Skeletal muscle satellite cell (primary cell): Measurements from ENCODE around the gene XAF1.

Source experiments
- H3K27me3 ChIP-seq: 2 replicates; pipeline ENCODE4 v1.7.0; 2013; ENCODE audit warnings: low read length; ENCODE audit not compliant: control insufficient read depth, insufficient read depth
- H3K36me3 ChIP-seq: 2 replicates; pipeline ENCODE4 v1.7.0; 2013; ENCODE audit warnings: mild to moderate bottlenecking, control low read depth, low read length; ENCODE audit not compliant: insufficient read depth
- H3K4me1 ChIP-seq: 2 replicates; pipeline ENCODE4 v1.7.0; 2013; ENCODE audit warnings: low read length; ENCODE audit not compliant: control insufficient read depth, insufficient read depth
- H3K4me2 ChIP-seq: 2 replicates; pipeline ENCODE4 v1.7.0; 2013; ENCODE audit warnings: mild to moderate bottlenecking, low read length
- H3K4me3 ChIP-seq: 2 replicates; pipeline ENCODE4 v1.7.0; 2013; ENCODE audit warnings: low read length
- H3K9ac ChIP-seq: 2 replicates; pipeline ENCODE4 v1.7.0; 2013; ENCODE audit warnings: mild to moderate bottlenecking, low read depth, low read length, moderate library complexity
- H3K9me3 ChIP-seq: replicated peaks from 2 replicates; pipeline ENCODE4 v1.7.0; 2013; ENCODE audit warnings: mild to moderate bottlenecking, control low read depth, low read length

Gene XAF1

GRCh38 chr17:6786618-6787017 lies 30.8 kb downstream of the XAF1 start:
- H3K4me2 ChIP-seq, result peak overlapping the region; percentile 40
- no peak overlapping the region for H3K9ac ChIP-seq
- peaks cover 39% of the 10 kb centered on the region for H3K27me3 ChIP-seq
- no peaks in the 10 kb centered on the region for H3K36me3 ChIP-seq
- H3K4me1 ChIP-seq, result peaks cover 7% of the 10 kb centered on the region
- H3K9me3 ChIP-seq, result no peaks in the 10 kb centered on the region
- H3K4me3 ChIP-seq, result no peak overlapping the region

- H3K27me3 ChIP-seq, result peaks cover 36% of the 10 kb centered on the region
- H3K4me3 ChIP-seq, result no peak overlapping the region
- no peak overlapping the region for H3K9ac ChIP-seq
- no peaks in the 10 kb centered on the region for H3K9me3 ChIP-seq
- peak overlapping the region; percentile 40 for H3K4me2 ChIP-seq
- H3K36me3 ChIP-seq, result no peaks in the 10 kb centered on the region
- H3K4me1 ChIP-seq, result peaks cover 7% of the 10 kb centered on the region
These were observed 31.3 kb downstream of the XAF1 start for GRCh38 chr17:6787081-6787693.

GRCh38 chr17:6789146-6789545 lies 33.3 kb downstream of the XAF1 start:
- Histone ChIP-seq H3K36me3 (no peaks in the 10 kb centered on the region), H3K9ac (no peak overlapping the region), H3K4me1 (peaks cover 7% of the 10 kb centered on the region), H3K27me3 (peaks cover 41% of the 10 kb centered on the region), H3K4me2 (no peak overlapping the region), H3K4me3 (no peak overlapping the region), H3K9me3 (no peaks in the 10 kb centered on the region)

- peaks cover 46% of the 10 kb centered on the region for H3K27me3 ChIP-seq
- H3K9ac ChIP-seq, result no peak overlapping the region
- peaks cover 10% of the 10 kb centered on the region for H3K4me1 ChIP-seq
- H3K4me2 ChIP-seq, result no peak overlapping the region
- no peaks in the 10 kb centered on the region for H3K36me3 ChIP-seq
- H3K4me3 ChIP-seq, result no peak overlapping the region
- H3K9me3 ChIP-seq, result no peaks in the 10 kb centered on the region
These were observed 38.1 kb downstream of the XAF1 start for GRCh38 chr17:6793748-6794493.

- H3K27me3 ChIP-seq, result peaks cover 48% of the 10 kb centered on the region
- no peak overlapping the region for H3K4me3 ChIP-seq
- H3K4me2 ChIP-seq, result no peak overlapping the region
- H3K9ac ChIP-seq, result no peak overlapping the region
- H3K4me1 ChIP-seq, result peaks cover 10% of the 10 kb centered on the region
- H3K36me3 ChIP-seq, result no peaks in the 10 kb centered on the region
- no peaks in the 10 kb centered on the region for H3K9me3 ChIP-seq
These were observed 40.4 kb downstream of the XAF1 start for GRCh38 chr17:6796017-6796886.

GRCh38 chr17:6796887-6797490 lies 41.1 kb downstream of the XAF1 start:
- Histone ChIP-seq H3K4me3 (no peak overlapping the region), H3K4me1 (peaks cover 10% of the 10 kb centered on the region), H3K4me2 (no peak overlapping the region), H3K36me3 (no peaks in the 10 kb centered on the region), H3K27me3 (peaks cover 44% of the 10 kb centered on the region), H3K9ac (no peak overlapping the region), H3K9me3 (no peaks in the 10 kb centered on the region)

GRCh38 chr17:6797718-6798351 lies 42.0 kb downstream of the XAF1 start:
- H3K4me3 ChIP-seq, result no peak overlapping the region
- H3K4me1 ChIP-seq, result peaks cover 10% of the 10 kb centered on the region
- H3K27me3 ChIP-seq, result peaks cover 37% of the 10 kb centered on the region
- no peak overlapping the region for H3K4me2 ChIP-seq
- no peaks in the 10 kb centered on the region for H3K36me3 ChIP-seq
- H3K9me3 ChIP-seq, result no peaks in the 10 kb centered on the region
- no peak overlapping the region for H3K9ac ChIP-seq

- no peaks in the 10 kb centered on the region for H3K9me3 ChIP-seq
- no peak overlapping the region for H3K4me3 ChIP-seq
- no peak overlapping the region for H3K9ac ChIP-seq
- no peak overlapping the region for H3K4me2 ChIP-seq
- peaks cover 33% of the 10 kb centered on the region for H3K27me3 ChIP-seq
- peaks cover 10% of the 10 kb centered on the region for H3K4me1 ChIP-seq
- no peaks in the 10 kb centered on the region for H3K36me3 ChIP-seq
These were observed 43.9 kb downstream of the XAF1 start for GRCh38 chr17:6799738-6800137.

GRCh38 chr17:6800422-6801027 lies 44.7 kb downstream of the XAF1 start:
- H3K4me1 ChIP-seq, result peaks cover 10% of the 10 kb centered on the region
- no peak overlapping the region for H3K4me2 ChIP-seq
- no peak overlapping the region for H3K4me3 ChIP-seq
- H3K27me3 ChIP-seq, result peaks cover 33% of the 10 kb centered on the region
- no peaks in the 10 kb centered on the region for H3K36me3 ChIP-seq
- H3K9ac ChIP-seq, result no peak overlapping the region
- H3K9me3 ChIP-seq, result no peaks in the 10 kb centered on the region

- Histone ChIP-seq H3K4me2 (no peak overlapping the region), H3K4me1 (no peaks in the 10 kb centered on the region), H3K9ac (no peak overlapping the region), H3K36me3 (no peaks in the 10 kb centered on the region), H3K4me3 (no peak overlapping the region), H3K27me3 (peaks cover 30% of the 10 kb centered on the region), H3K9me3 (no peaks in the 10 kb centered on the region)
These were observed 55.7 kb downstream of the XAF1 start for GRCh38 chr17:6811510-6811909.
